Activated CD4-positive, CD25-positive, alpha-beta regulatory T cell treated with anti-CD3 and anti-CD28 coated beads, Interleukin-2, amount 50 U/mL, for 16 hours (primary cell): ENCODE data around the gene BSG.
A peak's percentile ranks its signal among the peaks of the same experiment; 100 is the strongest.

Source experiments
- DNase-seq: peaks from one replicate; pipeline ENCODE4 v3.0.0-alpha.2; 2020; ENCODE audit warnings: low read depth, low spot score

Gene BSG

DNA sequence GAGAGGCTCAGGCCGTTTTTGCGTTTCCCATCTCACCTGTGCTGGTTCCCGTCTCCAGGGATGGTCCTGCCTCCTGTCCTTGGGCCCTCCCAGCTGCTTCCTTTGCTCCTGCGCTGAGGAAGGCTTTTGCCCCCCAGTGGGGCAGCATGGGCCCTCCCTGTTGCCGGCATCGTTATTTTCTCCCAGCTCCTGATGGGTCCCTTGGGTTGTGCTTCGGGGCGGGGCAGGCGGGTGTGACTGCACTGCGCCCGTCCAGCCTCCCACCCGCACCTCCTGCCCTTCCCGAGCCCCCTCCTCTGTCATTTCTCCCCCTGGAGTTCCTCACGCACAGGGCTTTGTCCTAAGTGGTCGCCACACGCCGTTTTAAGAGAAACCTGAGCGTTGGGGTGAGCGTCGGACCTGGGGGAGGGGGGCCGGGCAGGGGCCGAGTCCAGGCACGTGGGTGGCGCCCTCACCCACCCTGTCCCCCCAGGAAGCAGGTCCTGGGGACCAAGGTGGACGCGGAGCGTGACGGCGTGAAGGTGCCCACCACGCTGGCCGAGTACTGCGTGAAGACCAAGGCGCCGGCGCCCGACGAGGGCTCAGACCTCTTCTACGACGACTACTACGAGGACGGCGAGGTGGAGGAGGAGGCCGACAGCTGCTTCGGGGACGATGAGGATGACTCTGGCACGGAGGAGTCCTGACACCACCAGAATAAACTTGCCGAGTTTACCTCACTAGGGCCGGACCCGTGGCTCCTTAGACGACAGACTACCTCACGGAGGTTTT lies 31.3 kb upstream of the BSG start:
- no peak for DNase-seq

DNA sequence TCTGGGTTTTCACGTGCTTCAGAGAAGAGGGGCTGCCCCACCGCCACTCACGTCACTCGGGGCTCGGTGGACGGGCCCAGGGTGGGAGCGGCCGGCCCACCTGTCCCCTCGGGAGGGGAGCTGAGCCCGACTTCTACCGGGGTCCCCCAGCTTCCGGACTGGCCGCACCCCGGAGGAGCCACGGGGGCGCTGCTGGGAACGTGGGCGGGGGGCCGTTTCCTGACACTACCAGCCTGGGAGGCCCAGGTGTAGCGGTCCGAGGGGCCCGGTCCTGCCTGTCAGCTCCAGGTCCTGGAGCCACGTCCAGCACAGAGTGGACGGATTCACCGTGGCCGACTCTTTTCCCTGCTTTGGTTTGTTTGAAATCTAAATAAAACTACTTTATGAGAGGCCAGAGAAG lies 30.7 kb upstream of the BSG start:
- no peak for DNase-seq

DNA sequence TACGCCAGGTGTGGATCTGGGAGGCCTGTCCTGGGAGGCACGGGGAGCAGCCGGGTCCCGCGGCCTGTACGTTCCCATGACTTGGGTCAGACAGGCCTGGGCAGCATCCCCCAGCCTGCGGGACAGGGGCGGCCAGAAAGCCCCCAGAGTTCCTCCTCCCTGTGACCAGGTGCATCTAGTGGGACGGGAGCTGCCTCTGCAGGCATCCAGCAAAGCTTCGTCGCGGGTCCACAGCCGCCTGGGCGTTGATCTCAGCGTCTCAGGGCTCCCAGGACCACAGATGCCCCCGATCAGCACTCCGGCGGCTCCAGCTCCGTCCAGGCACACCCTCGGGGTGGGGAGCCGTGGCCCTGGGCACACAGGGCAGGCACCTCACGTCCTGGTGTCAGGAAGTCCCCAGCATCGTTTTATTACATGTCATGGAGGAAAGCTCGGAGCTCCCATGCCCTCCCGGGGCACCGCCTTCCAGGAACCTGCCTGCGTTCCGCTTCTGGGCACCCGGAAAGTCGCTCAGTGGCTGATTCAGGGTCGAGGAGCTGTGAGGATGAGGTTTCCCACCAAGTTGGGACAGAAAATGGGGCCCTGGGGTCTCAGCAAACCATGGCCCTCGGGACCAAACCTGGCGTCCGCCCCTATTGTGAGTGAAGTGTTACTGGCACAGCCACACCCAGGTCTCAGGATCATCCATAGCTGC lies 30.1 kb upstream of the BSG start:
- no peak for DNase-seq

DNA sequence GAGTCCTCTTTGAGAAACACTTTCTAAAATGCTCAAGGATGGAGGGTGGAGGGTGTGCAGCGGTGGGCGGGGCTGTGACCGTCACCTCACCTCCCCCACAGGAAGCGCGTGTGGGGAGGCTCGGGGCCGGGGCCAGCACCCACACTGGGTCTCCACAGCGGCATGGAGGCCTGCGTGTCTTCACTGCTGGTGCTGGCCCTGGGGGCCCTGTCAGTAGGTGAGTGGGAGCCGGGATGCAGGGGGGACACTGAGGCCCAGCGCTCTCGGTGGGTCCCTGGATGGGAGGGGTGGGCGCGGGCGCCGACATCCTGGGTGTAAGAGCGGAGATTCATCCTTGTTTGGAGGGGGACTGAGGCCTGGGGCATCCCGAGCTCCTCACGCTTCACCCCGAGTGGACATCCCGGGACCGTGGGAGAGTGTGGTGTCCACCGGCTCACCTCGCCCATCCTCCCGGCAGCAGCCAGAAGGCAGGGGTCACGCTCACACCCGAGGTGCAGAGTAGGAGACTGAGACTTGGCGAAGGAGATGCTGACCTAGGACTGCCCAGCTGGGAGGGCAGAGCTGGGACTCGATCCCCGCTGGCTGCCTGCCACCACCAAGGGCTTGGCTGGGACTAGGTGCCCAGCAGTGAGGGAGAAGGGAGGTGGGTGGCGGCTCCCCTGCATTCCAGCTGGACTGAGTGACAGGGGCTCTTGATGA lies 28.3 kb upstream of the BSG start, which contains the start of gene GZMM:
GZMM (plus strand) TSS at position 144 of the 699 bp plus-strand sequence; CDS start at position 163, 19 bp downstream.
- DNase-seq, result peak; percentile 31

DNA sequence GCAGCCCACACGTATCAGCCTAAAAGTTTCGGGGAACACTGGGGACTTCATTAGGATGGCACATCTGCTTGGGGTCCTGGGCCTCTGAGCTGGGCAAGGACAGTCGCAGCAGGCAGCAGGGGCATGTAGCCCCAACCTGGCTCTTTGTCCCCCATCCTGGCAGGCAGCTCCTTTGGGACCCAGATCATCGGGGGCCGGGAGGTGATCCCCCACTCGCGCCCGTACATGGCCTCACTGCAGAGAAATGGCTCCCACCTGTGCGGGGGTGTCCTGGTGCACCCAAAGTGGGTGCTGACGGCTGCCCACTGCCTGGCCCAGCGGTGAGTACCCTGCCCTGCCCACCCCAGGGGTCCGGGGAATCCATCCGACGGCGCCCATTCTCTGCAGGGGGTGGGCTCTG lies 25.3 kb upstream of the BSG start:
- no peak for DNase-seq

DNA sequence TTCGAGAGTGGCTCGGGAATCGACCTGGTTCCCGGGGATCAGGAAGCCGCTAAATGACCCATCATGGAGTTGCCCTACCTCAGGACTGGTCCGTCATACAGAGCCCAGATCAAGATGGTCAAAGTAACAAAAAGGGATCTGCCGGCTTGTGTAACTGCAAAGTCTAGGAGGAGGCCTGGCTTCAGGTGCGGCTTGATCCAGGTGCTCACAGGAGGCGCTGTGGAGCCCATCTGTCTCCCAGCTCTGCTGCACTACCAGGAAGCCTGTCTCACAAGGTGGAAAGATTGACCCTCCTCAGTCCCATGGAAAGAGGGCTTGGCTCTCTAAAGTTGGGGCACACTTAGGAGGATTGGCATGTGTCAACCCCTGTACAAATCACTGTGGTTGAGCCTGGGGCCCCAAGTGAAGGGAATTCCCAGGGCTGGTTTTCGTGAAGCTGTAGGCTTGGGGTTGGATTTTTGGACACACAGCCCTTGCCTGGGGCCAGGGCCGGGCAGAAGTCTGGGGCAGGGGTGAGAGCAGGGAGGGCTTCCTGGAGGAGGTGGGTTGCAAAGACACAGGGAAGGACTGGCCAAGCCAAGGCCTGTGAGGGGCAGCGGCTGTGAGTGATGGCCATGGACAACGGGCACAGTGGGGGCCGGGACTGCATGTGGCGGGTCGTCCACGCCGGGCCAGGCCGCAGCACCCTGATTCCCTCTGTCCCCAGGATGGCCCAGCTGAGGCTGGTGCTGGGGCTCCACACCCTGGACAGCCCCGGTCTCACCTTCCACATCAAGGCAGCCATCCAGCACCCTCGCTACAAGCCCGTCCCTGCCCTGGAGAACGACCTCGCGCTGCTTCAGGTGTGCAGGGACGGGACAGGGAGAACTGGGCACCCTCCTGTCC lies 24.3 kb upstream of the BSG start:
- DNase-seq, result no peak

DNA sequence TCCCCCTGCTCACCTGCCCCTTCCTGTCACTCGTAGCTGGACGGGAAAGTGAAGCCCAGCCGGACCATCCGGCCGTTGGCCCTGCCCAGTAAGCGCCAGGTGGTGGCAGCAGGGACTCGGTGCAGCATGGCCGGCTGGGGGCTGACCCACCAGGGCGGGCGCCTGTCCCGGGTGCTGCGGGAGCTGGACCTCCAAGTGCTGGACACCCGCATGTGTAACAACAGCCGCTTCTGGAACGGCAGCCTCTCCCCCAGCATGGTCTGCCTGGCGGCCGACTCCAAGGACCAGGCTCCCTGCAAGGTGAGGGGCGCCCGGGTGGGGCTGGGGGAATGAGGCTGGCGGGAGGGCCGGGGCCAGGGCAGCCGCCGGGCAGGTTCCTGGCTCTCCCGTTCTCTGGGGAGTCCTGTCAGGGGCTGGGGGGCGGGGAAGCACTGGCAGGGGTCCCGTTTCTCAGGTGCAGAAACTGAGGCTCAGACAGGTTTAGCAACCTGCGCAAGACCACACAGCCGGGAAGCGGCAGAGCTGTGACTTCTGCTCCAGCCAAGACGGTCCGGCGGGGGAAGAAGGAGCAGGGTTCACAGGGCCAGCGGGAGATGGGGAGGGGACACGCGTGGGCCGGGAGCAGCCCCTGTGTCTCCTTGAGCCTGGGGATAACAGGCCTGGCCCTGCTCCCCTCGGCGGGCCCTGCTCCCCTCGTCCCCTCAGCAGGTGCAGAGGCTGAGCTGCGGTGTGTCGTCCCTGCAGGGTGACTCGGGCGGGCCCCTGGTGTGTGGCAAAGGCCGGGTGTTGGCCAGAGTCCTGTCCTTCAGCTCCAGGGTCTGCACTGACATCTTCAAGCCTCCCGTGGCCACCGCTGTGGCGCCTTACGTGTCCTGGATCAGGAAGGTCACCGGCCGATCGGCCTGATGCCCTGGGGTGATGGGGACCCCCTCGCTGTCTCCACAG lies 23.2 kb upstream of the BSG start:
- DNase-seq, result no peak

DNA sequence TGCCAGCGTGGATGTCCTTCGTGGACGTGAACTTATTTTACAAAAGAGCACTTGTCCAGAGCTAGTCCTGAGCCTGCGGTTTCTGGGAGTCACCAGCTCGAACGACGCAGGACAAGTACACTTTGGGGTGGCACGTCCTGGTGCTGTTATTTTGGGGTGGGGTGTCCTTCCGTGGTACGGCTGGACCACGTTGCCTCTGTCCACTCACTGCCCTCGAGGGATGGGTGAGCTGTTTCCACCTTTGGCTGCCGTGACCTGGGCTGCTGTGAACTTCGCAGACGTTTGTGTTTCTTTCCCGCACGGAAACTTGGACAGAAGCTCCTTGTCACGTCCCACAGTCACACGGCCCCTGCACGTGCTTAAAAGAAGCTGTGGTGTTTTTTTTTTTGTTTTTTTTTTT lies 17.6 kb upstream of the BSG start:
- no peak for DNase-seq

DNA sequence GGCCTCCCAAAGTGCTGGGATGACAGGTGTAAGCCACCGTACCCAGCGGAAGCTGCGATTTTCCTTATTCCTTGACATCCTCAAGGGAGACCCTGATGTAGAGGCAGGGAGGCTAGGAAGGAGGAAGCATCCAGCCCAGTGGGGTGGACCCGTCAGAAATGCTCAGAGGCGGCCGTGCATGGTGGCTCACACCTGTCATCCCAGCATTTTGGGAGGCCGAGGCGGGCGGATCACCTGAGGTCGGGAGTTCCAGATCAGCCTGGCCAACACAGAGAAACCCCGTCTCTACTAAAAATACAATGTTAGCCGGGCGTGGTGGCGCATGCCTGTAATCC lies 17.0 kb upstream of the BSG start:
- DNase-seq, result no peak

DNA sequence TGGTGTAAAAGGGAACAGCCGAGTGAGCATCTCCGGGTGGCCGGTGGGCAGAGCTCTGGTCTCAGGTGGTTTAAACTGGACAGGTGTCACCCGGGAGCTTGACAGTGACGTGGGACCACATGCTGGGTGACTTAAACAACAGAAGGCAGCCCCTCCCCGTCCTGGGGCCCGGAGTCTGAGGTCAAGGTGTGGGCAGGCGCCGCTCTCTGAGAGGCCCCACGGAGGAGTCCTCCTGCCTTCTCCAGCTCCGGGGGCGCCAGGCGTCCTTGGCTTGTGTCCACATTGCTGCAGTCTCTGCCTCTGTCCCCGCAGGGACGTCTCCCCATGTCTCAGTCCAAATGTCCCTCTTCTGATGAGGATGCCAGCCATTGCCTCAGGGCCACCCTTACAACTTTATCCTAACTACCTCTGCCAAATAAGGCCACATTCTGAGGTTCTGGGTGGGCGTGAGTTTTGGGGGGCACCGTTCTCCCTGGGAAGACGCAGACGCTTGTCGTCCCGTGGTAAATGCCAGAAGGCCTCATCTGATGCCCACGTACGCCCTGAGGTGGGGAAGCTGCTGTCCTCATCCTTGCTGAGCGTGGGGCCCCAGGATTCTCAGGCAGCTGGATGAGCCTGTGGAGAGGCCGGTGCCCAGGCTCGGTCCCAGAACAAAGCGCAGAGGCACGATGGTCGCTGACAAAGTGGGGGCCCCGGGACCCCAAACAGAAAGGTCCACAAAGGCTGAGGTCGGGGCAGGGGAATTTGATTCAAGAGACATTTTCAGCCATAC lies 15.6 kb upstream of the BSG start:
- no peak for DNase-seq

DNA sequence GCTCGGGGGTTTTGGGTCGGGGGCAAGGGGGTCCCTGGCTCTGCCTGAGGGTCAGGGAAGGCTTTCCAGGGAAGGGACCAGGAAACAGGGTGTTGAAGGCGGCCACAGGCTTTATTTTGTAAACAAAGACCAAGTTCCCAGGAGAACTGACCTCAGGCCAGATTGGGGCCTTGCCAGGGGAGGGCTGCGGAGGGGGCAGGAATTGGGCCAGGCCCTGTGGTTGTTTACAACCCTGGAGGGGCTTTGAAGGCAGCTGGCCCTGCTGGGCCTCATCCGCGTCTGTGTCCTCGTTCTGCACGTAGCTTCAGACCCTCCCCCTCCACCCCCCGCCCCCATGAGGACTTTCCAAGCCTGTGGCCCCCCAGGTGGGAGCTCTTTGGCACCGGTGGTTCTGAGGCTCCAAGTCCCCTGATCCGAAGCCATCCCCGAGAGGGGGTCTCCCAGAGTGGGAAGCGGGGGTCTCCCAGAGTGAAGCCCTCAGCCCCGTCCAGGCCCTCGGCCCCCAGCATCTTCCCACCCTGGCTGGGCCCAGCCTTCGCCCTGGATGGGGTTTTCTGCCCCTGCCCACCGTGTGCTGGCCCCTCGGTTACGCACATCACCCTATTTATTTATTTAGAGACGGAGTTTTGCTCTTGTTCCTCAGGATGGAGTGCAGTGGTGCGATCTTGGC lies 13.5 kb upstream of the BSG start:
- no peak for DNase-seq

DNA sequence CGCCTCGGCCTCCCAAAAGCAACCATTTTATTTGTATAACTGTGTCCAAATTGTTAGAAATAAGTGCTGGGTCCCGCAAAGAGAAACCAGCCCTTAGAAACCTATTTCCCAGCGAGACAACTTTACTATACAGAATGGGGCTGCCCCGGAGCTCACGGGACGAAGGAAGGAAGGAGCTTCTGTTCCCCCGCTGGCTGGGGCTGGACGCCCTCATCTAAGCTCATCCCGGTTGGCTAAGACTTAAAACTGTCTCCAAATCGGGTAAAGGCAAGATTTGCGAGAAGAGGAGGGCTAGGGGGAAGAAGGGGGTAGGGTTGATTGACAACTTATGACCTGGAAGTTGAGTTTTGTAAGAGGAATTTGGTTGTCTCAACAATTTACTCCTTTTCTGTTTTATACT lies 12.3 kb upstream of the BSG start:
- no peak for DNase-seq

DNA sequence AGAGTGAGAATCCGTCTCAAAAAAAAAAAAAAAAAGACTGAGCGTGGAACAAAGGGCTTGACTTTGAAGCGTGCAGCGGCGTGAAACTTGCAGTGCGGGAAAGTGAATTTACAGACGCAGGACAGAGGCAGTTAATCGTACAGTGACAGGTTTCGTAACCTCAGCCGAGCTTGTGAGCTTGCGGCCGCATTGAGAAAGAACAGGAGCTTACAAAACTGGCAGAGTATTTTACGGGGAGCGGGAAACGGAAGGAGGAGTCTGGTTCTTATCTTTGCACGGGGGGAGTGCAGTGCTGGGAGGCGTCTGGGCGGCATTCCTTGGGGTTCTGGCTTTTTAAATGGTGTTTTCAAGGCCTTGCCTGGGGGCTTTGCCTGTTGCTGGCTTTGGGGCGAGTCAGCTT lies 6.0 kb upstream of the BSG start:
- no peak for DNase-seq

DNA sequence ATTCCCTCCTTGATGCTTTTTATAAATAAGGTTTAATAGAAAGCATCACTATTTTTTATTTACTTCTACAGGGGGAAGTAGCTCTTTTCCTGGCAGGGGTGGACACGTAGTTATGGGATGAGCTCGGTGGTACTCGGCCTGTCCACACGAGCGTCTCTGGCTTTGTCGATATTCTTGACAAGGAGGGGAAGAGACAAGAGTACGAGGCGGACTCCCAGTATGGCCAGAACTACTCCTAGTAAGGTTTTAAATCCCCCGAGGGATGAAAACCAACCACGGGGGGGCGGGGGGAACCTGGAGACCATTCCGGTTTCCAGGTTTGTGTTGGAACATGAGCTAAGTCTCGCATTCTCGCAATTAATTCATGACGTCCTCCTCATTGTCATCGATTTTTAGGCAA lies 5.6 kb upstream of the BSG start:
- DNase-seq, result no peak

DNA sequence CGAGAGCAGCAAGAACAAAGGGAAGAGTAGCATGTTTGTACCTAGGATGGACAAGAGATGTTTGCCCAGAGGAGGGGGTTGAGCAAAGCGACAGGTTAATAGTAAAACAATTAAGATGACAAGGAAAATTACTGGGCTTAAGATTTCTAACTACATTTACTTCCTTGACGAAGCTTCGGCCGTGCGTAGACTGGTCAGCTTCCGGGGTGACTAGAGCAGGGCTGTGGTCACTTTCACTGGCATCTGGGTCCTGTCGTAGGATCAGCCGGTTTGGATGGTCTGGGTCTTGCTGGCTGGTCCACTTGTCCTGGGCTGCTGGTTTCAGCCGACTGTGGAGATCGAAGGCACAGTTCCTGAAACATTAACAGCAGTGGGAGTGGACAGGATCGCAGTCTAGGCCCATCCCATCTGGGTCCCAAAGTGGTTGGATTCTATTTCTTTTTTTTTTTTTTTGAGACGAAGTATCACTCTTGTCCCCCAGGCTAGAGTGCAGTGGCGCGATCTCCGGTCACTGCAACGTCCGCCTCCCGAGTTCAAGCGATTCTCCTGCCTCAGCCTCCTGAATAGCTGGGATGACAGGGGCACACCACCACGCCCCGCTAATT lies 5.0 kb upstream of the BSG start:
- no peak for DNase-seq

DNA sequence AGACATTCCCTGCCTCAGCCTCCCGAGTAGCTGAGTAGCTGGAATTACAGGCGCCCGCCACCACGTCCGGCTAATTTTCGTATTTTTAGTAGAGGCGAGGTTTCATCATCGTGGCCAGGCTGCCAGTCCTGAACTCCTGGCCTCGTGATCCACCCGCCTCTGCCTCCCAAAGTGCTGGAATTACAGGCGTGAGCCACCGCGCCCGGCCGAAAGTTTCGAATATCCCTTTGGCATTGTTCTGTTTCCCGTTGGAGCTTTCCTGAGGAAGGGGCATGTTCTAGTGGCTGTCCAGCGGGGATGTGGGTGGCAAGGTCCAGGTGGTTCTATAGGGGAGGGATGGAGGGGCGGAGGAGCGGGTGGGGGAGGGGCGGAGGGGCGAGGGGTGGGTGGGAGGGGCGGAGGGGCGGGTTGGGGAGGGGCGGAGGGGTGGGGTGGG lies 2.1 kb upstream of the BSG start:
- DNase-seq, result no peak

DNA sequence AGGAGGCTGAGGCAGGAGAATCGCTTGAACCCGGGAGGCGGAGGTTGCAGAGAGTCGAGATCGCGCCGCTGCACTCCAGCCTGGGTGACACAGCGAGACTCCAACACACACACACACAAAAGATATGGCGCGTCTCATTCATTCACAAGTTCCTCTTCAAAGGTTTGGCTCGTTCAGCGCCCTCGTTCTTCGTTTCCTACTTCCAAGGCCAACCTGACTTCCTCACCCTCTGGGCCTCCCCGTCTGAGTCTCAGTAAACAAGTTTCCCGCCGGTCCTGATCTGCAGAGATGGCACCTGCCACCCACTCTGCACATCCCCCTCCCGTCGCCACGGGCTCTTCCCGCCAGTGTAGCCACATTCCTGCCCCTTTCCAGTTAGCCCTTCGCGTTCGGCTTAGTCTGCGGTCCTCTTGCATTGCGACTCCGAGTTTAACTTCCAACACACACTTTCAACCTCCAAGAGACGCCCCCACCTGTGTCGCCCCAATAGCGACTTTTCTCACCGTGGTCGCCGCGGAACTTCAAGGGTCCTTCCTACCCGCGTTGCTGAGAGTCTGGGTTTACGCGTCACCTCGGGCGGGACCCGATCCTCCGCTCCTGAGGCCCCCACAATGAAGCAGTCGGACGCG lies 1.3 kb upstream of the BSG start:
- no peak for DNase-seq

DNA sequence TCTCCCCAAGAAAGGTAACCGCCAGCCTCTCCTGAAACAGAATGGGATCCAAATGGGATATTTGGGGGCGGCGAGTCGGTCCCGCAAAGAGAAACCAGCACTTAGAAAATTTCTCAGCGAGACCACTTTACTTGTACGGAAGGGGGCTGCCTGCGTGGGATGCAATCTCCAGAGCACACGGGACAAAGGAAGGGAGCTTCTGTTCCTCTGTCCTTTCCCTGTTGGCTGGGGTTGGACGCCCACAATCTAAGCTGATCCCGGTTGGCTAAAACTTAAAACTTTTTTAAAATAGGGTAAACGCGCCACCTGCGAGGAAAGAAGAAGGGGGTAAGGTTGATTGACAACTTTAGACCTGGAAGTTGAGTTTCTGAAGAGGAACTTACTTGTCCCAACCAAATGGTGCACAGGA lies 826 bp upstream of the BSG start:
- no peak for DNase-seq
